ENCODE data around the gene NFKBIA. TPM values are rescaled to one million over a fixed set of nuclear protein-coding genes. Genes with fewer than 3 reads are reported as not detected.

NFKBIA gene
- total RNA-seq, 1 experiment from 2014 or later = 29.3 TPM

DNA sequence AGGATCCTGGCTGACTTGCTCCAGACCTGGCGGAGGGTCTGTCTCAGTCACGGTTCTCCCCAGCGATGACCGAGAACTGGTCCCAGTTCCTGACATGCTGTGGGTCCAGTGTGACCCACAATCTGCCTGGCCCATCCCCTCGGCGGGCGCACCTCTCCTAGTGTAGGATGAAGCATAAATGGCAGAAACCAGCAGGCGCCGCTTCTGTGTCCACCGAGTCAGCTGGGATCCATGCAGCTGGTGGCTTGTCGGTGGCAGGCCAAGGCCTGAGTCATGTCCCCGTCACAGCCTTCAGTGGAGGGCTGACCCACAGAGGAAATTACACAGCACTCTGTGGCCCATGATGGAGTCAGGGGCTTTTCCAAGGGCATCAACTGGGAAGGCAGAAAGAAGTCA, 38.5 kb downstream of the NFKBIA start (continued):
- TF ChIP-seq, protein P1, sequence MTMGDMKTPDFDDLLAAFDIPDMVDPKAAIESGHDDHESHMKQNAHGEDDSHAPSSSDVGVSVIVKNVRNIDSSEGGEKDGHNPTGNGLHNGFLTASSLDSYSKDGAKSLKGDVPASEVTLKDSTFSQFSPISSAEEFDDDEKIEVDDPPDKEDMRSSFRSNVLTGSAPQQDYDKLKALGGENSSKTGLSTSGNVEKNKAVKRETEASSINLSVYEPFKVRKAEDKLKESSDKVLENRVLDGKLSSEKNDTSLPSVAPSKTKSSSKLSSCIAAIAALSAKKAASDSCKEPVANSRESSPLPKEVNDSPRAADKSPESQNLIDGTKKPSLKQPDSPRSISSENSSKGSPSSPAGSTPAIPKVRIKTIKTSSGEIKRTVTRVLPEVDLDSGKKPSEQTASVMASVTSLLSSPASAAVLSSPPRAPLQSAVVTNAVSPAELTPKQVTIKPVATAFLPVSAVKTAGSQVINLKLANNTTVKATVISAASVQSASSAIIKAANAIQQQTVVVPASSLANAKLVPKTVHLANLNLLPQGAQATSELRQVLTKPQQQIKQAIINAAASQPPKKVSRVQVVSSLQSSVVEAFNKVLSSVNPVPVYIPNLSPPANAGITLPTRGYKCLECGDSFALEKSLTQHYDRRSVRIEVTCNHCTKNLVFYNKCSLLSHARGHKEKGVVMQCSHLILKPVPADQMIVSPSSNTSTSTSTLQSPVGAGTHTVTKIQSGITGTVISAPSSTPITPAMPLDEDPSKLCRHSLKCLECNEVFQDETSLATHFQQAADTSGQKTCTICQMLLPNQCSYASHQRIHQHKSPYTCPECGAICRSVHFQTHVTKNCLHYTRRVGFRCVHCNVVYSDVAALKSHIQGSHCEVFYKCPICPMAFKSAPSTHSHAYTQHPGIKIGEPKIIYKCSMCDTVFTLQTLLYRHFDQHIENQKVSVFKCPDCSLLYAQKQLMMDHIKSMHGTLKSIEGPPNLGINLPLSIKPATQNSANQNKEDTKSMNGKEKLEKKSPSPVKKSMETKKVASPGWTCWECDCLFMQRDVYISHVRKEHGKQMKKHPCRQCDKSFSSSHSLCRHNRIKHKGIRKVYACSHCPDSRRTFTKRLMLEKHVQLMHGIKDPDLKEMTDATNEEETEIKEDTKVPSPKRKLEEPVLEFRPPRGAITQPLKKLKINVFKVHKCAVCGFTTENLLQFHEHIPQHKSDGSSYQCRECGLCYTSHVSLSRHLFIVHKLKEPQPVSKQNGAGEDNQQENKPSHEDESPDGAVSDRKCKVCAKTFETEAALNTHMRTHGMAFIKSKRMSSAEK (CRISPR knock-in tag; IDR thresholded peaks at IDR 0.05; ENCODE audit: borderline replicate concordance) = no peak
- TF ChIP-seq, protein P2, sequence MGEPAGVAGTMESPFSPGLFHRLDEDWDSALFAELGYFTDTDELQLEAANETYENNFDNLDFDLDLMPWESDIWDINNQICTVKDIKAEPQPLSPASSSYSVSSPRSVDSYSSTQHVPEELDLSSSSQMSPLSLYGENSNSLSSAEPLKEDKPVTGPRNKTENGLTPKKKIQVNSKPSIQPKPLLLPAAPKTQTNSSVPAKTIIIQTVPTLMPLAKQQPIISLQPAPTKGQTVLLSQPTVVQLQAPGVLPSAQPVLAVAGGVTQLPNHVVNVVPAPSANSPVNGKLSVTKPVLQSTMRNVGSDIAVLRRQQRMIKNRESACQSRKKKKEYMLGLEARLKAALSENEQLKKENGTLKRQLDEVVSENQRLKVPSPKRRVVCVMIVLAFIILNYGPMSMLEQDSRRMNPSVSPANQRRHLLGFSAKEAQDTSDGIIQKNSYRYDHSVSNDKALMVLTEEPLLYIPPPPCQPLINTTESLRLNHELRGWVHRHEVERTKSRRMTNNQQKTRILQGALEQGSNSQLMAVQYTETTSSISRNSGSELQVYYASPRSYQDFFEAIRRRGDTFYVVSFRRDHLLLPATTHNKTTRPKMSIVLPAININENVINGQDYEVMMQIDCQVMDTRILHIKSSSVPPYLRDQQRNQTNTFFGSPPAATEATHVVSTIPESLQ (CRISPR knock-in tag; IDR thresholded peaks at IDR 0.05) = no peak
- TF ChIP-seq EMX1 (CRISPR knock-in tag; IDR thresholded peaks at IDR 0.05) (no peak), ZNF416 (CRISPR knock-in tag; IDR thresholded peaks at IDR 0.05) (no peak), NR2C2 (CRISPR knock-in tag; IDR thresholded peaks at IDR 0.05) (no peak), MXD4 (CRISPR knock-in tag; IDR thresholded peaks at IDR 0.05; ENCODE audit: borderline replicate concordance) (no peak), TCF7 (CRISPR knock-in tag; IDR thresholded peaks at IDR 0.05; ENCODE audit: low read depth) (no peak)
- TF ChIP-seq, protein P3, sequence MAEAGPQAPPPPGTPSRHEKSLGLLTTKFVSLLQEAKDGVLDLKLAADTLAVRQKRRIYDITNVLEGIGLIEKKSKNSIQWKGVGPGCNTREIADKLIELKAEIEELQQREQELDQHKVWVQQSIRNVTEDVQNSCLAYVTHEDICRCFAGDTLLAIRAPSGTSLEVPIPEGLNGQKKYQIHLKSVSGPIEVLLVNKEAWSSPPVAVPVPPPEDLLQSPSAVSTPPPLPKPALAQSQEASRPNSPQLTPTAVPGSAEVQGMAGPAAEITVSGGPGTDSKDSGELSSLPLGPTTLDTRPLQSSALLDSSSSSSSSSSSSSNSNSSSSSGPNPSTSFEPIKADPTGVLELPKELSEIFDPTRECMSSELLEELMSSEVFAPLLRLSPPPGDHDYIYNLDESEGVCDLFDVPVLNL (CRISPR knock-in tag; IDR thresholded peaks at IDR 0.05; ENCODE audit: borderline replicate concordance, low read depth) = no peak

DNA sequence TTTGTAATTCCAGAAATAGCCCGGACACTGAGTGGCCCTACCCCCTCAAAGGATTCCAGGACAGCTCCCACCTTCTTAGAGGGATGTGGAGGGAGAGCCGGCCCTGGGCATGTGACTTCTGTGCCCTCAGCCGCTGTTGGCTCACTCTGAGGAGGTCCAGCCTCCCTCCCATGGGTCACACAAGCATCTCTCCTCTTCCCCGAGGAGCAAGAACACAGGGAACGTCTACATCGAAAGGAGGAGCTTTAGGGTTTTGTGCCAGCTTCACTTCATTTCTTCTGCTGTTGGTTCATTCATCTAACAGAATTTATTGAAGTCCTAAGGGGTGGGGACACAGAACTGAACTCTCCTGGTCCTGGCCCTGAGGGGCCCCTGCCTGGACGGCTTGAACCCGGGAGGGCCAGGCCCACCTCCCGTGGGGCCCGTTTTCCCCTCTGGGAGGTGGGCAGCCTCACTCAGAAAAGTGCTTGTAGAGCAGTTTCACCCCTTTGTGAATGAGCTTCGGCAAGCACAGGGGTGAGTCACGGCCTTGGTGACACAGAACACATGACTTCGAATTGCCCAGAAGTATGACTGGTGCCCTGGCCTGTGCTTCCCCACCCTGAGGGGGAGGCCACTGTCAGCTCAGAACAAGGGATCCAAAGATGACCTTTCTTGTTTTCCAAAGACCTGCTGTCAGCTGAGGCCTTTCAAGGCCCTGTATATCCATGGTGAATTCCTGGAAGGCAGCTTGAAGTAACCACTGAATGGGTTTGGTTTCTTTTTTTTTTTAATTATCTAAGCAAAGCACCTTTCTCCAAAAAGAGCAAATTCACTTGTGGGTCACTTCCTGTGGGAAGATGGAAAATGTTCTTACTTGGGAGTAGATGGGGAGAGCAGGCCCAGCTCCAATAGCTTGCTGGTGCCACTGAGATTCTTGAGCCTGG, 39.2 kb downstream of the NFKBIA start:
- ATAC-seq (no peak), DNase-seq (ENCODE audit: low spot score) (no peak)
- Mint-ChIP-seq H3K9me3 (no peaks in the 10 kb centered on the region), H3K36me3 (no peaks in the 10 kb centered on the region), H3K27me3 (ENCODE audit: low read depth) (no peaks in the 10 kb centered on the region), H3K4me3 (no peak overlapping the region), H3K27ac (no peak overlapping the region), H3K4me1 (peaks cover 22% of the 10 kb centered on the region)
- POLR2A ChIA-PET = no interaction called here
- CTCF ChIA-PET = interaction anchor here (1.2 kb wide), 1 partner anchor 38 kb away, joined by 4 read pairs; the partner anchor contains the start of gene NFKBIA
- TF ChIP-seq MYBL2 (CRISPR knock-in tag; IDR thresholded peaks at IDR 0.05) = no peak
- TF ChIP-seq GABPB1 (CRISPR knock-in tag; IDR thresholded peaks at IDR 0.05) = peak; percentile 78; the same call in 1 of the 2 replicates

DNA sequence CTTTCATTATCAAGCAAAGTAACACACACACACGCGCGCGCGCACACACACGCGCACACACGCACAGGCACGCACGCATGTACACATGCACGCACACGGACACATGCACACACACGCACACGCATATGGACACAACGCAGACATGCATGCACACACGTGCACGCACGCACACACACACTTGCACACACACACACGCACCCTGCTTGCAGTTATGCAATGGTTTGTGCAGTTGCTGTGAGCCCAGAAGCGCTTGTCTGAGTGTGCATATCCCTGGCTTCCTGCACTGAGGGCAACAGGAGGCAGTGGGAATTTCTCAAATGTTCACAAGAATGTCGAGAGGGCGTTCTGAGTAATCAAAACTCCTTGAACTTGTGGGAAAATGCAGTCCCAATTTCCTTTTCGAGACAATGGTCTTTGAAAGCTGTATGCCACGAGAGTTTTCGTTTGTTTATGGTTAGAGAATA, 41.6 kb downstream of the NFKBIA start:
- POLR2A ChIA-PET = interaction anchor here (0.6 kb wide), 1 partner anchor 32 kb away, joined by 4 read pairs; no protein-coding TSS in a partner anchor
- TF ChIP-seq, protein P4, sequence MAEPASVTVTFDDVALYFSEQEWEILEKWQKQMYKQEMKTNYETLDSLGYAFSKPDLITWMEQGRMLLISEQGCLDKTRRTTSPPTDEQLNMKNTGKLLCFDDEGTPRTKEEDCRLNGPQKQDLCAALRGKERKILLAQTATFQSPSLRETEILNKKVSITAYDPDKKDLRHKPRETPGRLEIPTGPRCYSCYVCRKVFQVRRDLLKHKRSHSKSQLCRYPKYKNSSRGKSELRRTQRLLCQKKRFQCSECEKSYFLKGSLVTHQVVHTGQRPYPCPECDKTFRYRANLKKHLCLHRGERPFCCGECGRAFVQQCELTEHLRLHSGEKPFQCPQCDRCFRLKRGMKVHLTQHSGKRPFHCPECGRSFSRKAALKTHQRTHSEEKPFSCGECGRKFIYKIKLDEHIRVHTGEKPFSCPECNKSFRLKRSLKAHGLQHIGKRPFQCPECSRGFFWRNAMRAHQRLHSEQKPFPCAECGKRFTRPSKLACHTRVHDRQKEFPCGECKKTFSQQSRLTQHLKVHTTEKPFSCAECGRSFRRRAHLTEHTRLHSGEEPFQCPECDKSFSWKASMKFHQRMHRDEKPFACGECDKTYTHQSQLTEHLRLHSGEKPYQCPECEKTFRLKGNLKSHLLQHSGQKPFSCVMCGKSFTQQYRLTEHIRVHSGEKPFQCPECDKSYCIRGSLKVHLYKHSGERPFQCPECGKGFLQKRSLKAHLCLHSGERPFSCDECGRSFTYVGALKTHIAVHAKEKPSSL (CRISPR knock-in tag; conservative IDR thresholded peaks at IDR 0.05) = no peak
- TF ChIP-seq, protein P5, sequence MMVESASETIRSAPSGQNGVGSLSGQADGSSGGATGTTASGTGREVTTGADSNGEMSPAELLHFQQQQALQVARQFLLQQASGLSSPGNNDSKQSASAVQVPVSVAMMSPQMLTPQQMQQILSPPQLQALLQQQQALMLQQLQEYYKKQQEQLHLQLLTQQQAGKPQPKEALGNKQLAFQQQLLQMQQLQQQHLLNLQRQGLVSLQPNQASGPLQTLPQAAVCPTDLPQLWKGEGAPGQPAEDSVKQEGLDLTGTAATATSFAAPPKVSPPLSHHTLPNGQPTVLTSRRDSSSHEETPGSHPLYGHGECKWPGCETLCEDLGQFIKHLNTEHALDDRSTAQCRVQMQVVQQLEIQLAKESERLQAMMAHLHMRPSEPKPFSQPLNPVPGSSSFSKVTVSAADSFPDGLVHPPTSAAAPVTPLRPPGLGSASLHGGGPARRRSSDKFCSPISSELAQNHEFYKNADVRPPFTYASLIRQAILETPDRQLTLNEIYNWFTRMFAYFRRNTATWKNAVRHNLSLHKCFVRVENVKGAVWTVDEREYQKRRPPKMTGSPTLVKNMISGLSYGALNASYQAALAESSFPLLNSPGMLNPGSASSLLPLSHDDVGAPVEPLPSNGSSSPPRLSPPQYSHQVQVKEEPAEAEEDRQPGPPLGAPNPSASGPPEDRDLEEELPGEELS (CRISPR knock-in tag; IDR thresholded peaks at IDR 0.05) = no peak
- TF ChIP-seq ETV6 (CRISPR knock-in tag; IDR thresholded peaks at IDR 0.05) (no peak), EMX1 (CRISPR knock-in tag; IDR thresholded peaks at IDR 0.05) (no peak)
- TF ChIP-seq, protein P6, sequence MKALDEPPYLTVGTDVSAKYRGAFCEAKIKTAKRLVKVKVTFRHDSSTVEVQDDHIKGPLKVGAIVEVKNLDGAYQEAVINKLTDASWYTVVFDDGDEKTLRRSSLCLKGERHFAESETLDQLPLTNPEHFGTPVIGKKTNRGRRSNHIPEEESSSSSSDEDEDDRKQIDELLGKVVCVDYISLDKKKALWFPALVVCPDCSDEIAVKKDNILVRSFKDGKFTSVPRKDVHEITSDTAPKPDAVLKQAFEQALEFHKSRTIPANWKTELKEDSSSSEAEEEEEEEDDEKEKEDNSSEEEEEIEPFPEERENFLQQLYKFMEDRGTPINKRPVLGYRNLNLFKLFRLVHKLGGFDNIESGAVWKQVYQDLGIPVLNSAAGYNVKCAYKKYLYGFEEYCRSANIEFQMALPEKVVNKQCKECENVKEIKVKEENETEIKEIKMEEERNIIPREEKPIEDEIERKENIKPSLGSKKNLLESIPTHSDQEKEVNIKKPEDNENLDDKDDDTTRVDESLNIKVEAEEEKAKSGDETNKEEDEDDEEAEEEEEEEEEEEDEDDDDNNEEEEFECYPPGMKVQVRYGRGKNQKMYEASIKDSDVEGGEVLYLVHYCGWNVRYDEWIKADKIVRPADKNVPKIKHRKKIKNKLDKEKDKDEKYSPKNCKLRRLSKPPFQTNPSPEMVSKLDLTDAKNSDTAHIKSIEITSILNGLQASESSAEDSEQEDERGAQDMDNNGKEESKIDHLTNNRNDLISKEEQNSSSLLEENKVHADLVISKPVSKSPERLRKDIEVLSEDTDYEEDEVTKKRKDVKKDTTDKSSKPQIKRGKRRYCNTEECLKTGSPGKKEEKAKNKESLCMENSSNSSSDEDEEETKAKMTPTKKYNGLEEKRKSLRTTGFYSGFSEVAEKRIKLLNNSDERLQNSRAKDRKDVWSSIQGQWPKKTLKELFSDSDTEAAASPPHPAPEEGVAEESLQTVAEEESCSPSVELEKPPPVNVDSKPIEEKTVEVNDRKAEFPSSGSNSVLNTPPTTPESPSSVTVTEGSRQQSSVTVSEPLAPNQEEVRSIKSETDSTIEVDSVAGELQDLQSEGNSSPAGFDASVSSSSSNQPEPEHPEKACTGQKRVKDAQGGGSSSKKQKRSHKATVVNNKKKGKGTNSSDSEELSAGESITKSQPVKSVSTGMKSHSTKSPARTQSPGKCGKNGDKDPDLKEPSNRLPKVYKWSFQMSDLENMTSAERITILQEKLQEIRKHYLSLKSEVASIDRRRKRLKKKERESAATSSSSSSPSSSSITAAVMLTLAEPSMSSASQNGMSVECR (CRISPR knock-in tag; IDR thresholded peaks at IDR 0.05; ENCODE audit: borderline replicate concordance) = no peak

More for the DNA sequence above, 41.6 kb downstream of the NFKBIA start:
- H3K9me3 Mint-ChIP-seq = no peaks in the 10 kb centered on the region
- CTCF ChIA-PET = no interaction called here
- DNase-seq (ENCODE audit: low spot score) (no peak), ATAC-seq (no peak)
- no peaks in the 10 kb centered on the region for H3K27me3 Mint-ChIP-seq (ENCODE audit: low read depth)
- H3K4me1 Mint-ChIP-seq = peaks cover 10% of the 10 kb centered on the region
- H3K4me3 Mint-ChIP-seq = no peak overlapping the region
- no peak overlapping the region for H3K27ac Mint-ChIP-seq
- no peaks in the 10 kb centered on the region for H3K36me3 Mint-ChIP-seq
